ENCODE data around the gene EXD3.

DNA sequence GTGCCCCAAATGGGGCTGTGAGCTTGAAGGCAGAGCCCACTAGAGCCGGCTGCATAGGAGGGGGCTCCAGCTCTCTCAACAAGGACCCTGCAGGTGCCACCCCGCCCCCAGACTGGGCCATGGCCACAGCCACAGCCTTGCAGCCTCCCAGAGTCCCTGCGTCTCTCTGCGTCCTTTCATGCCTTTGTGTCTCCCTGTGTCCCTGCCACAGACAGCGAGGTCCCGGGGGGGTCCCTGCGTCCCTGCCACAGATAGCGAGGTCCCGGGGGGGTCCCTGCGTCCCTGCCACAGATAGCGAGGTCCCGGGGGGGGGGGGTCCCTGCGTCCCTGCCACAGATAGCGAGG is 6.6 kb upstream of the EXD3 start:
- TF ChIP-seq CTCF (IDR thresholded peaks at IDR 0.05; ENCODE audit: insufficient read depth, low read length), result no peak
- TF ChIP-seq POLR2AphosphoS5 (IDR thresholded peaks at IDR 0.05; ENCODE audit: low read depth), result no peak
- TF ChIP-seq REST (IDR thresholded peaks at IDR 0.05; ENCODE audit: insufficient replicate concordance, low read depth), result no peak
- TF ChIP-seq SPI1 (IDR thresholded peaks at IDR 0.05; ENCODE audit: borderline replicate concordance, low read depth), result no peak

All from HL-60 (cell line).